ENCODE data around the gene TRIM62.
A peak's percentile ranks its signal among the peaks of the same experiment; 100 is the strongest.

Gene TRIM62

DNA sequence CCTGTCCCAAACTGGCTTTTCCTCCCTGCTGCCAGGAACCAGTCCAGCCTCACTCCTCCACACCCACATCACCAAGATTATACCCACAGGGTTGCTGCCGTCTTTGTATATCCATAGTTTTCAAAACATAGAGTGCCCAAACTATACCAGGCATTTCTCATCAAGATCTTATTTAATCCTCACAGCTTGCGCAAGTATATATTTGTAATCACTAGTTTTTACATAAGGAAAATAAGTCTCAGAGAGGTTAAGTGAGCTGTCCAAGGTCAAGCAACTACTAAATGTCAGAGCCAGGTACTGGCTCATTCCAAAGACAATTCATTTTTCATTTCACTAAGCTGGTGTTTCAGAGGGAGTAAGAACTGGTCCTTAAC is 39.5 kb upstream of the TRIM62 start:
- no peak for DNase-seq (ENCODE audit: low read depth, low spot score)
- H3K4me3 ChIP-seq (ENCODE audit: low read depth, low read length): no peak overlapping the region
- in situ Hi-C loops (cut with HindIII; ENCODE audit: low sequenced_read_pairs): no loop called here
- TF ChIP-seq, protein P1, sequence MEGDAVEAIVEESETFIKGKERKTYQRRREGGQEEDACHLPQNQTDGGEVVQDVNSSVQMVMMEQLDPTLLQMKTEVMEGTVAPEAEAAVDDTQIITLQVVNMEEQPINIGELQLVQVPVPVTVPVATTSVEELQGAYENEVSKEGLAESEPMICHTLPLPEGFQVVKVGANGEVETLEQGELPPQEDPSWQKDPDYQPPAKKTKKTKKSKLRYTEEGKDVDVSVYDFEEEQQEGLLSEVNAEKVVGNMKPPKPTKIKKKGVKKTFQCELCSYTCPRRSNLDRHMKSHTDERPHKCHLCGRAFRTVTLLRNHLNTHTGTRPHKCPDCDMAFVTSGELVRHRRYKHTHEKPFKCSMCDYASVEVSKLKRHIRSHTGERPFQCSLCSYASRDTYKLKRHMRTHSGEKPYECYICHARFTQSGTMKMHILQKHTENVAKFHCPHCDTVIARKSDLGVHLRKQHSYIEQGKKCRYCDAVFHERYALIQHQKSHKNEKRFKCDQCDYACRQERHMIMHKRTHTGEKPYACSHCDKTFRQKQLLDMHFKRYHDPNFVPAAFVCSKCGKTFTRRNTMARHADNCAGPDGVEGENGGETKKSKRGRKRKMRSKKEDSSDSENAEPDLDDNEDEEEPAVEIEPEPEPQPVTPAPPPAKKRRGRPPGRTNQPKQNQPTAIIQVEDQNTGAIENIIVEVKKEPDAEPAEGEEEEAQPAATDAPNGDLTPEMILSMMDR (IDR thresholded peaks at IDR 0.05; ENCODE audit: low read depth, low read length): no peak

DNA sequence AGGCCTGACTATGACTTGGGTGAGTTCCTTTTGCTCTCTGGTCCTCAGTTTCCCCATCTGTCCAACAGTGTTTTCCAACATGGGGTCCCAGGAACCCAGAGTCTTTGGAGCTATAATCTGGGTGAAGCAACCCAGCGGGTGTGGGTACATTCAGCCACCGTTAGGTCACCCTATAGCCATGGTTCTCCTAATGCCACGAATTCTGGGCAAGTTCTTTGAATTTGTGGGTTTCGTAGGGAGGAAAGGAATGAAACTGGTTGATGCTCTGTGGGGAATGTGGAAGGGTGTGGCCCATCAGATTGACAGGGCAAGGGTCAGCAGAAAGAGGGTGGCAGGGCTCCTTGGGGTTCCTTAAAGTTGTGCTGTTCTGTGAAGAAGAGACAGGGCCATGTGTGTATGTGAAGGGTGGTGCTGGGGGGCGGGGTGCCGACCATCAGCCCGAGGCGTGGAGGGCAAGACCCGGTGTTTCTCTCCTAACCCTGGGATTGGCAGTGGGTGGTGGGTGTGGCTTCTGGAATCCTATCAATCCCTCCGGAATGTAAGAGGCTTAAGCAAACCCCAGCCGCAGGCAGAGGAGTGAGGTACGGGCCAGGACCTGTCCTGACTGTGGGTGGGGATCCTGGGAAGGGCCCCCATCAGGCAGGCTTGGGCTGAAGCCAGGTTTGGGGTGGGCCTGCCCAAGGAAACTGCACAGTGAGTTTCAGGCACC is 39.0 kb upstream of the TRIM62 start:
- TF ChIP-seq, protein P1 (IDR thresholded peaks at IDR 0.05; ENCODE audit: low read depth, low read length): no peak
- in situ Hi-C loops (cut with HindIII; ENCODE audit: low sequenced_read_pairs): no loop called here
- DNase-seq (ENCODE audit: low read depth, low spot score): no peak
- H3K4me3 ChIP-seq (ENCODE audit: low read depth, low read length): no peak overlapping the region

DNA sequence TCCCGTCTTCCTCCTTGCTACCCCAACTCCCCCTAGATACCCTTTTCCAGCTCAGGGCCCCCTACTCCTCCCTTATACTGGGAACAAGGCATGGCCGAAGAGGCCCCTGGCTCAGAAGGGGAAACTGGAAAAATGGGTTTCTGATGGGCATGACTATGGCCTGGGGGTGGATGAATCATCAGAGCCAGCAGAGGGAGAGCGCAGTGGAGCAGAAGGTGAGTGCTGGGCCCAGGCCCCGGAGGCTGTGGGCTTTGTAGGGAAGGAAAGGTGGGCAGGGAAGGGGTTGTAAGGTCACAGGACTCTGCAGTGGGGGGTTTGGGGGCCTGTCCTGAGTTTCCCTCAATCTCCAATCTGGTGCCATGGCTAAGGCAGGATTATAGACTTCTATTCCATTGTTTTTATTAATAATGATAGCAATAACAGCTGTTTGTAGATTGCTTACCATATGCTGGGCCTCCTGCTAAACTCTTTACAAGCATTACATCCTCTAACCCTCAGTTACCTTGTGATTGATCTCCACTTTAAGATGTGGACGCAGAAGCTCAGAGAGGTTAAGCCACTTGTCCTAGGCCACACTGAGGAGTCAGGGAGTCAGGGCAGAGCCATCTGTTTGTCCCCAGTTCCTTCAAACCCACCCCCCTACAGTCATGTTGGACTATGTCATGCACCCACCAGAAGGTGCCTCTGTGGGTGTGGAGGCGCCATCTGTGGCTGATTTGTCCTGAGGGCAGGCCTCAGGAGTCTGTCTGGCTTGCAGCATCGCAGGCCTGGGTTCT is 38.2 kb upstream of the TRIM62 start:
- TF ChIP-seq, protein P1 (IDR thresholded peaks at IDR 0.05; ENCODE audit: low read depth, low read length): no peak
- DNase-seq (ENCODE audit: low read depth, low spot score): peak; percentile 10
- in situ Hi-C loops (cut with HindIII; ENCODE audit: low sequenced_read_pairs): no loop called here
- no peak overlapping the region for H3K4me3 ChIP-seq (ENCODE audit: low read depth, low read length)

DNA sequence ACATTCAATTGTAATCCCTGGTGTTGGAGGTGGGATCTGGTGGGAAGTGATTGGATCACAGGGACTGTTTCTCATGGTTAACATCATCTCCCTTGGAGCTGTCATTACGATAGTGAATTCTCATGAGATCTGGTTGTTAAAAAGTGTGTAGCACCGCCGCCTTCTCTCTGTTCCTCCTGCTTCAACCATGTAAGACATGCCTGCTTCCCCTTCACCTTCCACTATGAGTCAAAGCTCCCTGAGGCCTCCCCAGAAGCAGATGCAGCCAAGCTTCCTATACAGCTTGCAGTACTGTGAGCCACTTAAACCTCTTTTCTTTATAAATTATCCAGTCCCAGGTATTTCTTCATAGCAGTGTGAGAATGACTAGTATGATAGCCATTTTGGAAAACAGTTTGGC is 30.1 kb upstream of the TRIM62 start:
- TF ChIP-seq, protein P1 (IDR thresholded peaks at IDR 0.05; ENCODE audit: low read depth, low read length): no peak
- no peak for DNase-seq (ENCODE audit: low read depth, low spot score)
- H3K4me3 ChIP-seq (ENCODE audit: low read depth, low read length): no peak overlapping the region
- in situ Hi-C loops (cut with HindIII; ENCODE audit: low sequenced_read_pairs): no loop called here

DNA sequence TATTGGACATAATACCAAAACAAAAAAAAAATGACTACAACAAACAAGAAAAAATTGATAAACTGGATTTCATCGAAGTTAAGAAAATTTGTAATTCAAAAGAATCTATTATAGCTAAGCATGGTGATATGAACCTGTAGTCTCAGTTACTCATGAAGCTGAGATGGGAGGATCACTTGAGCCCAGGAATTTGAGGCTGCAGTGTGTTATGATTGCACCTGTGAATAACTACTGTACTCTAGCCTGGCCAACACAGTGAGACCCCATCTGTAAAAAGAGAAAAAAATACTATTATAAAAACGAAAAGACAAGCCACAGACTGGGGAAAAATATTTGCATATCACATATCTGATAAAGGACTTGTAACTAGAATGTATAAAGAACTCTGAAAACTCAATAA is 24.5 kb upstream of the TRIM62 start:
- in situ Hi-C loops (cut with HindIII; ENCODE audit: low sequenced_read_pairs): no loop called here
- no peak for DNase-seq (ENCODE audit: low read depth, low spot score)
- no peak overlapping the region for H3K4me3 ChIP-seq (ENCODE audit: low read depth, low read length)
- TF ChIP-seq, protein P1 (IDR thresholded peaks at IDR 0.05; ENCODE audit: low read depth, low read length): no peak

DNA sequence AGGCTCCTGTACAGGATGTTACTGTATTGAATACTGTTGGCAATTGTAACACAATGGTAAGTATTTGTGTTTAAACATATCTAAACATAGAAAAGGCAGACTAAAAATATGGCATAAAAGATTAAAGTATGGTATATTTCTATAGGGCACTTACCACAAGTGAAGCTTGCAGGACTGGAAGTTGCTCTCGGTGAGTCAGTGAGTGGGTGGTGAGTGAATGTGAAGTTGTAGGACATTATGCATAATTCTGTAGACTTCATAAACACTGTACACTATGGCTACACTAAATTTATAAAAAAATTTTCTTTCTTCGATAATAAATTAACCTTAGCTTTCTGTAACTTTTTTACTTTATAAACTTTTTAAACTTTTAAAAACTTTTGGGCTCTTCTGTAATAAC is 13.7 kb upstream of the TRIM62 start:
- no peak overlapping the region for H3K4me3 ChIP-seq (ENCODE audit: low read depth, low read length)
- TF ChIP-seq, protein P1 (IDR thresholded peaks at IDR 0.05; ENCODE audit: low read depth, low read length): no peak
- no peak for DNase-seq (ENCODE audit: low read depth, low spot score)
- in situ Hi-C loops (cut with HindIII; ENCODE audit: low sequenced_read_pairs): no loop called here
